HT-29 (cell line): Measurements from ENCODE around the gene WNT10A. TPM values are rescaled to one million over a fixed set of nuclear protein-coding genes. Genes with fewer than 3 reads are reported as not detected.

Source experiments
- DNase-seq: peaks from one replicate; pipeline ENCODE4 v3.0.0-alpha.2; 2015; ENCODE audit warnings: low spot score
- total RNA-seq: library from RNA; depleted of rRNA; stranded (reverse); fragments of >200 nt; shearing (Covaris generic); gene quantifications from 2 replicates; pipeline ENCODE4 v1.2.3, GENCODE V29; 2014

The WNT10A gene
- total RNA-seq, 1 experiment from 2014 or later, result 14.9 TPM

DNA sequence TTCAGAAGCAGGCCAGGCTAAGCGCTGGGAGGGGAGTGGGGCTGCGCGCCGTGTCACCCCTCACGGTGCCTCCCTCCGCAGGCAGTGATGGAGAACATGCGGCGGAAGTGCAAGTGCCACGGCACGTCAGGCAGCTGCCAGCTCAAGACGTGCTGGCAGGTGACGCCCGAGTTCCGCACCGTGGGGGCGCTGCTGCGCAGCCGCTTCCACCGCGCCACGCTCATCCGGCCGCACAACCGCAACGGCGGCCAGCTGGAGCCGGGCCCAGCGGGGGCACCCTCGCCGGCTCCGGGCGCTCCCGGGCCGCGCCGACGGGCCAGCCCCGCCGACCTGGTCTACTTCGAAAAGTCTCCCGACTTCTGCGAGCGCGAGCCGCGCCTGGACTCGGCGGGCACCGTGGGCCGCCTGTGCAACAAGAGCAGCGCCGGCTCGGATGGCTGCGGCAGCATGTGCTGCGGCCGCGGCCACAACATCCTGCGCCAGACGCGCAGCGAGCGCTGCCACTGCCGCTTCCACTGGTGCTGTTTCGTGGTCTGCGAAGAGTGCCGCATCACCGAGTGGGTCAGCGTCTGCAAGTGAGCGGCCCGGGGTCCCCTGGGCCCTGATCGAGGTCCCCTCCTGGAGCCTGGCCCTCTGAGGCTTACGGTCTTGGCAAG lies 12.2 kb downstream of the WNT10A start:
- DNase-seq, result peak; percentile 82

GRCh38 chr2:218893349-218894150 lies 12.9 kb downstream of the WNT10A start:
- DNase-seq, result peak; percentile 41

DNA sequence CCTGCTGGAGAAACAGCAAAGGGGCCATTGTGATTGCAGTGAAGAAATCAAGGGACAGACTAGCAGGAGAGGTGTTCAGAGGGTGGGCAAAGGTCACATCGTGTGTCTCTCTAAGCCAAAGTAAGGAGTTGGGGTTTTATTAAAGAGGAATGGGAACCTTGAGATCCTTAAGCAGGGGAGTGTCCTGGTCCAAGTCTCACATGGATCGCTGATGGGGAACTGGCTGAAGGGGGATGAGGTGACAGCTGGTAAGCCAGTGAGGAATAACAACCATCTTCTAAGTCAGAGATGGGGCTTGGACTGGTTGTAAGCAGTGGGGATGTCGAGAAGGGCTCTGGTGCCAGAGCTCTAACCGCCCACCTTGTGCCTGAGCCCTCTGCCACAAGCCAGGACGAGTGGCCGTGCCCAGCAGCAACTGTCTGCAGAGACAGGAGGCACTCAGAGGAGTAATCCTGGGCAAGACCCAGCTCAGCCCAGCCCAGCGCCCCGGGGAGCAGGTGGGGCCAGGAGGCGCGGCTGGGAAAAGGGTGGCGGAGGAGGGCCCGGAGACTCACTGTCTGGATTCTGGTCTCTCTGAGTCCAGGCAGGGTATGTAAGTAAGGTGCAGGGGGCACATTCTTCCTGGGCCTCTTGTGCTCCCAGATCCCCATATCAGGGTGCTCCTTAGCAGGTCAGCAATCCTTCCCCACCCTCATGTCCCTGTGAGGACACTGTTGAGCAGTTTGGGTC lies 13.7 kb downstream of the WNT10A start:
- DNase-seq, result peak; percentile 66

- no peak for DNase-seq
These were observed 14.2 kb downstream of the WNT10A start for GRCh38 chr2:218894880-218895157.

GRCh38 chr2:218895326-218895725 lies 14.7 kb downstream of the WNT10A start:
- peak; percentile 73 for DNase-seq

DNA sequence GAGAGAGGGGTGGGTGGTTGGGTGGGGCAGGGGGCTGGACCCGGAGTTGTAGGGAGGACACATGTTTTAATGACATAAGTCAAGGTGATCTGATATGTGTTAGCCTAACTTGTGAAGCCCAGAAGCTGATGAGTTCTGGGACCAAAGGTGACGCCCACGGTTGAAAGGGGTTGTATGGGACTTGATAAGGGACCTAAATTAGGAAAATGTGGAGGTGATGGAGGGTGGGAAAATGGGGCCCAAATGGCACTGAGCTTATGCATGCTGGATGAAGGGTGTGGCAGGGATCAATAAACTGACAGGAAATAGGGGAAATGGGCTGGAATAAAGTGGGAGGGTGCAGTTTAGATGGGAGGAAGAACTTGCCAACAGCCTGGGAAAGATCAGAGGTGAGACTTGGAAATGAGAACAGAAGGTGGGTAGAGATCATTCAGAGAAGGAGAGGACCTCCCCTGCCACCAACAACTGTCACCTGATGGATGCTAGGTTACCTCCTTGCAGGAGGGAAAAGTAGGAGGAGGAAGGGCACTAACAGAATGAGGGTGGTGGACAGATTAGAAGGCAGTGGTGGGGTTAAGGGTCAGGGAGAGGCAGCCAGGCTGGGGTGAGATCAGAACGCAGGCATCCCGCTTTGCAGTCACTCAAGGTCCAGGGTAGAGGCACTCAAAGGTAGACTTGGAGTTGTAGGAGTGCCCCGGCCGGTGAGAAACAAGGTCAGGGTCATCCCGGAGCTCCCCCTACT lies 15.3 kb downstream of the WNT10A start:
- peak; percentile 63 for DNase-seq

- peak; percentile 92 for DNase-seq
These were observed 16.1 kb downstream of the WNT10A start for GRCh38 chr2:218896501-218897393.

DNA sequence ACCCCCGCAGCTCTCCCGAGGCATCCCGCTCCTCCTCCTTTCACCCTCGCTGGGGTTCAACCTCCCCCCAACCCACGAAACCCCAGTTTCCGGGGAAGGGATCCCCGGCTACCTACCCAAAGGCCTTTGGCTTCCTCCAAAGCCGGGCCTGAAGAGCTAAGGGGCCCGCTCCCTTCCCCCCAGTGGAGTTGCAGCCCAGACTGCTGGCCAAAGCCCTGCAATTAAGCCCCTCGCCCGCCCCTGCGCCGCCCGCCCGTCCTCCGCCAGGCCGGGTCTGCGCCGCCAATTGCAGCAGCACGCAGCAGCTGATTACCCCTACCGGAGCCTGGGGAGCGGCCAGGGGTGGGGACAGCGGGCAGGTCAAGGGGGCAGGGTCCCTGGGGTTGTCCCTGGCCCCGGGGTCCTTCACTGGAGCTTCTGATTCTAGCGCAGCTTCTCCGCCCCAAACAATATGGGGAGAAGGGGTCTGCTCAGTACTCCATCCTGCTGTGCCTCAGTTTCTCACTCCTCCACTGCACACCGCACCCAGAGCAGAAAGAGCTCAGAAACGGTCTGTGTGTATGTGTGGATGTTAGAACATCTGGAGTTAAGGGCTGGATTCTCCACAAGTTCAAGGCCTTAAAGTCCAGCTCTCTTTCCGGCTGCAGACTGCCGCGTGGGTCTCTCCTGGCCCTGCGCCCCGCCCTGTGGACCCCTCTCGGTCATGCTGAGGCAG lies 16.9 kb downstream of the WNT10A start:
- peak; percentile 47 for DNase-seq

DNA sequence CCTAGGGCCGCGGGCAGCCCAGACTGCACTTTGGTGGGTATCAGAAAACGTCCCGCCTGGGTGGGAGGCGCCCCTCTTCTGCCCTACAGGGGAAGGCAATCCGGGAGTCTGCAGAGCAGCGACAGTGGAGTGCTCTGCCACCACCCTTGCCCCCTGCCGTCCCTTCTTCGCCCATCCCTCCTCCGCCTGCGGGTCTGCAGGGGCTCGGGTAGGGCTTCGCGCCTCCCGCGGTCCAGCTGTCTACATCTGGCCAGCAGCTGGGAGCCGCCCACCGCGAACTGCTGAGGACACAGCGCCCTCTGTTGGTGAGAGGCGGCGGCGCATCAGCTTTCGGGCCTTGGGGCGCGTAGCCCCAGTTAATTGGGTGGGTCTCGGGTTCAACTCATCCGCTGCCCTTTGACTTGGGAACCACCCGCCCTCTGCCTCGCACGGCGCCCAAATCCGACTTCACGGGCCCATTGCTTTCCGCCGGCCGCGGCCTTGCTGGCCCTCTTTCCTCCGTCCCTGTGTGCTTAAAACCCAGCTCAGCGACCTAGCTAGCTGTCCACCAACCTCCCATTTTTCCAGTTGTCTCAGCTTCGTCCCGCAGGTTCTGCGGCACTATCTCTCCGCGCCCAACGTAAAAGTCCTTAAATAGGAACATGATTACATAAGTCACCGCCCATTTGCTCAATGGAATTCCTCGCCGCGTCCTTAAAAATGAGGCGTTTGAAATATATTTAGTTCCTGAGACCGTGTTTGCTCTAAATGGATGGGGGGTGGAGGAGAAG lies 17.6 kb downstream of the WNT10A start:
- peak; percentile 76 for DNase-seq

DNA sequence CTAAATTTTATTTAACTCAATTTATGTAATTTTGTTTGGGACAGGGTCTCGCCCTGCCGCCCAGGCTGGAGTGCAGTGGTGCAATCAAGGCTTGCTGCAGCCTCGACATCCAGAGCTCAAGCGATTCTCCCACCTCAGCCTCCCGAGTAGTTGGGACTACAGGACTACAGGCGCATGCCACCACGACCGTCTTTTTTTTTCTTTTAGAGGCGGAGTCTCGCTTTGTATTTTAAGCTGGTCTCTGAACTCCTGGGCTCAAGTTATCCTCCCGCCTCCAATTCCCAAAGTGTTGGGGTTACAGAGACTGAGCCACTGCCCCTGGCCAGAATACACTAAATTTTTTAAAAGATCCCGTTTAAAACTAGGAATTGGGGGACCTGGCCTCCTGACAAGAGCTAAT lies 18.5 kb downstream of the WNT10A start:
- DNase-seq, result no peak

DNA sequence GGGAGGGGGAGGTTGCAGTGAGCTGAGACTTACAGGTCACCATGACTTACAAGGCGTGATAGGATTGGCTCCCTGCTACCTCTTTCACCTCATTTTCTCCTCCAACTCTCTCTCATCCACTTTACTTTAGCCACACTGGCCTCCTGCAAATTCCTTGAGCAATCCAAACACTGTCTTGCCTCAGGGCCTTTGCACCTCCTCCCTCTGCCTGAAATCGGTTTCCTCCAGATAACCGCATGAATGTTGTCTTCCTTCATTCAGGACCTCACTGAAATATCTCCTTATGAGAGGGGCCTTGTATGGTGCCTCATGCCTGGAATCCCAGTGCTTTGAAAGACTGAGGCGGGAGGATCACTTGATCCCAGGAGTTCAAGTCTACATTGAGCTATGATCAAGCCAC lies 21.8 kb downstream of the WNT10A start:
- no peak for DNase-seq

- DNase-seq, result no peak
These were observed 23.5 kb downstream of the WNT10A start for GRCh38 chr2:218904176-218904575.

DNA sequence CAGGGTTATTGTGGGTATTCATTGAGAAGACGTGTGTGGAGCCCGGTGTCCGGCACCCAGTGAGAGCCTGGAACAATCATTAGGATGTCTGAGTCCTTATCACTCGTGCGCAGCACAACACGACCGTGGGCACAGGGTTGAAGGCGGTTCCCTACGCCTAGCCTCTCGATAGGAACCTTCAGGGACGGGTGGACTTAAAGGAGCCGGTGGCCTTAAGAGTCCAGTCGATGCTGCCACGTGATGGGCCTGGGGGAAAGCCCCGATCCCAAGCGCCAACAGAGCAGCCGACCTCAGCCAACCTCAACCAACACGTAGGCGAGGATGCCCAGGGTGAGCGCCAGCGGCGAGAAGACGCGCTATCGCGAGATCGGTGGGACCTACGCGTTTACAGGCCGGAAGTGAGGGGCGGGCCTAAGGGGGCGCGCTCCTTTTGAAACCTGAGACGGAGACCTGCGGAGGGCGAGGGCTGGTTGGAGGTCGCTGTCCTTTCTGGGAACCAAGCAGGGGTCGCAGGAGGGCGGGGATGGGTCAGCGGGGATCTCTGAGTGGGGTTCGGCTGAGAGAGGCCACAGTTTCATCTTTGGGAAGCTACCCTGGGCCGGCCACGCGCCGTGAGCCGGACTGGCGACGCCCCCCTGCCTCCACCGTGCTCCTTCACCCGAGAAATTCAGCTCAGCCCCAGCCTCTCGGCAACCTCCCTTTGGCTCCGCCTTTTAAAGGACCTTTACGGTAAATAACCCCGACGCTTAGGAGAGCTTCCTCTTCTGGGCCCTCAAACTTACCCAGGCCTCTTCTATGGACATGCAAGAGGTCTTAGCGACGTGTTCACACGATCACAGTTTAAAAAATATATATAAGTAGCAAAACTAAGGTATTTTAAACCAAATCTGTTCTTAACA lies 28.3 kb downstream of the WNT10A start:
- DNase-seq, result peak; percentile 96

GRCh38 chr2:218910741-218911140 lies 30.1 kb downstream of the WNT10A start:
- no peak for DNase-seq

DNA sequence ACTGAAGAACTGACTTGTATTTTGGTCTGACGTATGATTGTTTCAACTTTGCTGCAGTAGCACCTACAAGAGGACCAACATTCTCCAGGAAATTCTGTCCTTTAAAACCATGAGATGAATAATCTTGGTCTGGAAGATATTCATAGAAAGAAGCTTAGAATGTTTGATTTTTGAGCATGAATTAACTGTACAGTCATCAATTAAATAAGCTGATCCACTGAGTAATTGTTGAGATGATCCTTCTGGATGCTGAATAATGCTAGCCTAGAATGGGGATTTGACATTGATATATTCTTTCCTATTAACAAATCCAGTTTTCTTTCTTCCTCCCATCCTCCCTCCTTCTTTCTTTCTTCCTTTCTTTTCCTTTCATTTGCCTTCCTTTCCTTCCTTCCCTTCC lies 39.9 kb downstream of the WNT10A start:
- no peak for DNase-seq

- no peak for DNase-seq
These were observed 44.1 kb downstream of the WNT10A start for GRCh38 chr2:218924757-218925156.

- DNase-seq, result no peak
These were observed 44.8 kb downstream of the WNT10A start for GRCh38 chr2:218925434-218925833.

GRCh38 chr2:218927422-218927821 lies 46.8 kb downstream of the WNT10A start:
- DNase-seq, result no peak
